VCaP (cell line): ENCODE results near the gene ZNF782.
"Not testable (repeated sequence)": the region's sequence is repeated elsewhere in the genome, so short reads cannot be mapped to it uniquely, and the experiment has no call there.

Source experiments
- H3K27ac ChIP-seq: fragments of 450-650 bp; 2 replicates; pipeline ENCODE4 v1.5.1; 2017
- CTCF ChIP-seq: fragments of 450-650 bp; conservative IDR thresholded peaks from 2 replicates; pipeline ENCODE4 v1.5.1; 2017; ENCODE audit warnings: mild to moderate bottlenecking, moderate library complexity

Gene ZNF782

GRCh38 chr9:96853781-96854650, at the start of gene ZNF782:
TSS of gene ZNF782 (minus strand) at chr9:96854514. CDS start at chr9:96851961, 2,553 bp downstream.
- TF ChIP-seq CTCF: no peak
- H3K27ac ChIP-seq: peak within 1 kb of the TSS; percentile 72

GRCh38 chr9:96900010-96900409, 45.7 kb upstream of the ZNF782 start:
- not testable (repeated sequence) for H3K27ac ChIP-seq

DNA sequence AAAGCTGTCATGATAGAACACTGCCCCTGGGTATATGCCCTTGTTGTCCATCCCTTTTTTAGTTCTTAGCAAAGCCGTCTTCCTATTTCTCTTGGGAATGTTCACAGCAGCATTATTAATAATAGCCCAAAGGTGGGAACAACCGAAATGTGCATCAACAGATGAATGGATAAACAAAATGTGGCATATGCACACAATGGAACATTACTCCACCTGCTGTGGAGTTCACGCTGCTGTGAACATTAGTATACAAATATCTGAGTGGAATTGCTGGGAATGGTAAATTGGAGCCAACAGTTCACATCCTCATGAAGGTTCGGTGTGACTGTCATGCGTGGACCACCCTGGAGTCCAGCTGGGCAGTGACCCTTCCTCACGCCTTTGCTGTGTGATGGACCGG, 37.8 kb upstream of the ZNF782 start:
- TF ChIP-seq CTCF: no peak
- H3K27ac ChIP-seq: no peak overlapping the region

DNA sequence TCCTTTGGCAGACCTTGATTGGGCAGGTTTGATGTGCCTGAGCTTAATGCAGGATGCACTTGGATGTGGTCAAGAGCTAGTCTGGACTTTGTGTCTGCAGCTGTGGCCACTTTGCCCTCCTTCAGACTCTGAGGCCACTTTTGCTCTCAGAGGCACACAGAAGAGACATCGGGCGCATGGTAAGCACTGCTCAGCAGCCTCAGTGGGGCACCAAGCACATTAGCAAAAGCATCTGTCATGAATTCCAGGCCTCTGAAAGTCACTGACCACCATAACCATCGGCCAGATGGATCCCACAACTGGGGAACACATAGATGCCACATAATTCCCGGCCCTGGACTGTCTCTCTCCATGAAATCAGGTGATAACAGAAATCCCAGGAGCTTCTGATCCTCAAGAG, 34.3 kb upstream of the ZNF782 start:
- H3K27ac ChIP-seq: no peak overlapping the region
- TF ChIP-seq CTCF: no peak

- no peak for TF ChIP-seq CTCF
- H3K27ac ChIP-seq: no peak overlapping the region
These were observed 31.1 kb upstream of the ZNF782 start for GRCh38 chr9:96885424-96885823.

- no peak for TF ChIP-seq CTCF
- no peak overlapping the region for H3K27ac ChIP-seq
These were observed 30.1 kb upstream of the ZNF782 start for GRCh38 chr9:96884443-96884842.

DNA sequence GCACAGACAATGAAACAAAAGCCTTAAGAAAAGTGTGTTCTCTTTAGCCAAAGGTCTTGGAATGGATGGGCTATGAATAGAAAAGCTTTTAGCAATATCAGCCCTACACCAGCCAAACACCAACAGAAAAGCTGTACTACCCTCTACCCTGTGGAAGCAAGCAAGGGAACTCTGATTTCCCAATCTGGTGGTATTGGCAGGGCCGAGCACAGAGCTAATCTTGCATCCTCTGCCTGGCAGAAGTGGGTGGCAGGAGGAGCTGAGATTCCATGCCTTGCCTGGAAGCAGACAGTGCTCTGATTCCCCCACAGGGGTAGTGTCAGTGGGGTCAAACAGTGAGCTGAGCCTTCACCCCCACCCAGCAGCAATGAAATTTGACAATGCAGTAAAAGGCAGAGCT, 29.6 kb upstream of the ZNF782 start:
- TF ChIP-seq CTCF: no peak
- no peak overlapping the region for H3K27ac ChIP-seq

DNA sequence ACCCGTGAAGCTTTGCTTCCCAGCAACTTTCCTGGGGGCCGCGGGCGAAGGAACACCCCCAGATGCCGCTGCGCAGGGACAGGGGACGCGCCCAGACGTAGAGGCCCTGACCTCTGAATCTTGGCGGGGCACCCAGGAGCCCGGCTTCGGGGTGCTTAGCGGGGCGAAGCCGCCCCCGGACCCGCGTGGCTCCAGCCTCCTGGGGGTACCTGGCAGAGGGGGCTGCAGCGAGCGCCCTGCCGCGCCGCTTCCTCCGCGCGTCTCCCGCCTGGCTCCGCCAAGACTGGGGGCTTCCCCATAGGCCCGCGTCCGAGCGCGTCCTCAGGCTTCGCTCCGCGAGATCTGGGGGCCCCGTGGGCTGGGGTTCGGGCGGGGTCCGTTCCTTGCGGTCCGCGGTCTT, 23.0 kb upstream of the ZNF782 start:
- H3K27ac ChIP-seq: no peak overlapping the region
- no peak for TF ChIP-seq CTCF
